HTR-8/SVneo (cell line): ENCODE measurements around the gene EFNB2.
A peak's percentile ranks its signal among the peaks of the same experiment; 100 is the strongest.

ENCODE experiments used
- DNase-seq: peaks from one replicate; pipeline ENCODE4 v3.0.0; 2011; ENCODE audit warnings: low spot score, mixed read lengths; ENCODE audit not compliant: insufficient read length
- FAIRE-seq: peaks from 2 replicates; lab custom pipeline; 2011; peaks lifted over from hg19 to GRCh38; lab: Jason Lieb, UNC

Gene EFNB2

GRCh38 chr13:106535552-106536243 is at the start of gene EFNB2:
Gene EFNB2, minus strand, starts transcription at chr13:106535662. Its CDS starts 698 bp downstream, at chr13:106534964.
- peak; percentile 9 for FAIRE-seq
- DNase-seq = peak; percentile 83

GRCh38 chr13:106581225-106581624 is 45.8 kb upstream of the EFNB2 start:
- DNase-seq (no peak), FAIRE-seq (no peak)

GRCh38 chr13:106575896-106576295 is 40.4 kb upstream of the EFNB2 start:
- DNase-seq = no peak
- FAIRE-seq = no peak

GRCh38 chr13:106573868-106574267 is 38.4 kb upstream of the EFNB2 start:
- FAIRE-seq (no peak), DNase-seq (no peak)

- DNase-seq (no peak), FAIRE-seq (no peak)
Measured at GRCh38 chr13:106573284-106573846, 37.9 kb upstream of the EFNB2 start.

GRCh38 chr13:106570299-106570852 is 34.9 kb upstream of the EFNB2 start:
- no peak for FAIRE-seq

GRCh38 chr13:106569233-106570095 is 34.0 kb upstream of the EFNB2 start:
- DNase-seq = no peak
- no peak for FAIRE-seq

More at GRCh38 chr13:106570299-106570852, 34.9 kb upstream of the EFNB2 start:
- no peak for DNase-seq

GRCh38 chr13:106568299-106569003 is 33.0 kb upstream of the EFNB2 start:
- DNase-seq (no peak), FAIRE-seq (no peak)

GRCh38 chr13:106567474-106568298 is 32.2 kb upstream of the EFNB2 start, which contains the start of gene ARGLU1:
Gene ARGLU1, minus strand, starts transcription at chr13:106568137. Its CDS starts 218 bp downstream, at chr13:106567919.
- FAIRE-seq (no peak), DNase-seq (peak; percentile 54)

GRCh38 chr13:106566641-106567473 is 31.4 kb upstream of the EFNB2 start:
- FAIRE-seq = no peak
- DNase-seq = peak; percentile 31

GRCh38 chr13:106565127-106565775 is 29.8 kb upstream of the EFNB2 start:
- no peak for FAIRE-seq
- no peak for DNase-seq

- DNase-seq (no peak), FAIRE-seq (no peak)
Measured at GRCh38 chr13:106562301-106562700, 26.8 kb upstream of the EFNB2 start.

- DNase-seq (no peak), FAIRE-seq (no peak)
Measured at GRCh38 chr13:106561551-106562170, 26.2 kb upstream of the EFNB2 start.

- DNase-seq (no peak), FAIRE-seq (no peak)
Measured at GRCh38 chr13:106560821-106561220, 25.4 kb upstream of the EFNB2 start.

- FAIRE-seq (no peak), DNase-seq (no peak)
Measured at GRCh38 chr13:106558527-106558926, 23.1 kb upstream of the EFNB2 start.

GRCh38 chr13:106555631-106556328 is 20.3 kb upstream of the EFNB2 start:
- FAIRE-seq (no peak), DNase-seq (no peak)

GRCh38 chr13:106551751-106552150 is 16.3 kb upstream of the EFNB2 start:
- DNase-seq (no peak), FAIRE-seq (no peak)
